Measurements from ENCODE around the gene PCDH12. TPM values are rescaled to one million over a fixed set of nuclear protein-coding genes. Genes with fewer than 3 reads are reported as not detected.
A peak's percentile ranks its signal among the peaks of the same experiment; 100 is the strongest.

The PCDH12 gene
- total and polyA plus RNA-seq, 12 donors, result 3.6 to 16.6 (median 8.4) TPM

- ATAC-seq (no peak), DNase-seq (no peak)
- H3K36me3 ChIP-seq, result peaks cover 0 to under 1% (median 0%) of the 10 kb centered on the region in 9 donors
- peaks cover 0 to under 1% (median 0%) of the 10 kb centered on the region in 7 donors for H3K27me3 ChIP-seq
- no peak overlapping the region for H3K4me3 ChIP-seq
- WGBS, 2 donors, result 91 to 93% methylated on average over 8 of the region's 8 CpGs
- no peak for TF ChIP-seq CTCF (IDR thresholded peaks at IDR 0.05)
- intact Hi-C loops (cut with DNase I), result loop anchor here in 7 of 10 donors (5.0 kb wide), 3 partner anchors 37 to 43 kb away; partner anchors contain the start of gene PCDH12 (in 5 of the 7)
- H3K4me1 ChIP-seq, result peaks cover 4 to 18% (median 15%) of the 10 kb centered on the region in 9 donors
- no peak overlapping the region for H3K27ac ChIP-seq
- no peaks in the 10 kb centered on the region for H3K9me3 ChIP-seq
Measured at GRCh38 chr5:141919218-141920119, 38.5 kb downstream of the PCDH12 start.

- WGBS, 2 donors, result 83 to 88% methylated on average over 5 of the region's 5 CpGs
- H3K27ac ChIP-seq, result no peak overlapping the region
- intact Hi-C loops (cut with DNase I), result loop anchor here in 1 of 10 donors (5.0 kb wide), 1 partner anchor 35 kb away; no protein-coding TSS in a partner anchor
- peaks cover 0 to 20% (median 15%) of the 10 kb centered on the region in 9 donors for H3K4me1 ChIP-seq
- DNase-seq (no peak), ATAC-seq (no peak)
- no peak for TF ChIP-seq CTCF (IDR thresholded peaks at IDR 0.05)
- peaks cover 0 to 17% (median 0%) of the 10 kb centered on the region in 7 donors for H3K27me3 ChIP-seq
- no peaks in the 10 kb centered on the region for H3K36me3 ChIP-seq
- no peak overlapping the region for H3K4me3 ChIP-seq
- H3K9me3 ChIP-seq, result no peaks in the 10 kb centered on the region
Measured at GRCh38 chr5:141917760-141918159, 40.2 kb downstream of the PCDH12 start.

GRCh38 chr5:141916522-141916921 is 41.5 kb downstream of the PCDH12 start:
- TF ChIP-seq CTCF (IDR thresholded peaks at IDR 0.05), result no peak
- WGBS, 2 donors, result 75 to 77% methylated on average over 2 of the region's 2 CpGs

GRCh38 chr5:141915881-141916336 is 42.1 kb downstream of the PCDH12 start:
- TF ChIP-seq CTCF (IDR thresholded peaks at IDR 0.05), result no peak

More at GRCh38 chr5:141916522-141916921, 41.5 kb downstream of the PCDH12 start:
- no peak overlapping the region for H3K27ac ChIP-seq
- no peak for DNase-seq
- no peaks in the 10 kb centered on the region for H3K36me3 ChIP-seq
- intact Hi-C loops (cut with DNase I), result loop anchor here in 1 of 10 donors (5.0 kb wide), 1 partner anchor 34 kb away; no protein-coding TSS in a partner anchor
- no peak overlapping the region for H3K4me3 ChIP-seq
- no peak for ATAC-seq
- peaks cover 0 to 24% (median 0%) of the 10 kb centered on the region in 7 donors for H3K27me3 ChIP-seq
- H3K9me3 ChIP-seq, result no peaks in the 10 kb centered on the region
- H3K4me1 ChIP-seq, result peaks cover 0 to 14% (median 11%) of the 10 kb centered on the region in 9 donors

More at GRCh38 chr5:141915881-141916336, 42.1 kb downstream of the PCDH12 start:
- ATAC-seq (peak in 7 of 8 donors; percentile 68 to 88 (median 80)), DNase-seq (peak in 1 of 2 donors; percentile 37)
- Histone ChIP-seq H3K4me3 (no peak overlapping the region), H3K27ac (no peak overlapping the region), H3K4me1 (peaks cover 0 to 14% (median 11%) of the 10 kb centered on the region in 9 donors), H3K27me3 (peaks cover 0 to 24% (median 0%) of the 10 kb centered on the region in 7 donors), H3K36me3 (no peaks in the 10 kb centered on the region), H3K9me3 (no peaks in the 10 kb centered on the region)
- 56 to 65% methylated on average over 6 of the region's 6 CpGs for WGBS, 2 donors
- intact Hi-C loops (cut with DNase I), result loop anchor here in 2 of 10 donors (2.0 to 5.0 kb wide), 2 partner anchors 33 to 34 kb away; no protein-coding TSS in a partner anchor
